ENCODE results near the gene NLGN1. TPM values are rescaled to one million over a fixed set of nuclear protein-coding genes. Genes with fewer than 3 reads are reported as not detected.

NLGN1 gene
- total RNA-seq, 1 experiment from 2014 or later = 3.2 TPM

GRCh38 chr3:174232658-174233429, 835.3 kb downstream of the NLGN1 start:
- Histone ChIP-seq H3K36me3 (no peaks in the 10 kb centered on the region), H3K27ac (no peak overlapping the region), H3K27me3 (replicated peaks) (no peaks in the 10 kb centered on the region), H3K4me3 (no peak overlapping the region), H3K9me3 (replicated peaks) (no peaks in the 10 kb centered on the region), H3K4me1 (replicated peaks) (no peaks in the 10 kb centered on the region)
- DNase-seq (ENCODE audit: low read depth in 1 of 2, low spot score in 2 of 2) = no peak

- H3K4me3 ChIP-seq = no peak overlapping the region
- no peaks in the 10 kb centered on the region for H3K27me3 ChIP-seq (replicated peaks)
- no peaks in the 10 kb centered on the region for H3K36me3 ChIP-seq
- no peaks in the 10 kb centered on the region for H3K4me1 ChIP-seq (replicated peaks)
- H3K9me3 ChIP-seq (replicated peaks) = no peaks in the 10 kb centered on the region
- H3K27ac ChIP-seq = no peak overlapping the region
- no peak for DNase-seq (ENCODE audit: low read depth in 1 of 2, low spot score in 2 of 2)
Measured at GRCh38 chr3:174233511-174233910, 836.0 kb downstream of the NLGN1 start.

GRCh38 chr3:174242311-174243041, 844.9 kb downstream of the NLGN1 start:
- no peak for DNase-seq (ENCODE audit: low read depth in 1 of 2, low spot score in 2 of 2)
- H3K4me3 ChIP-seq = no peak overlapping the region
- H3K9me3 ChIP-seq (replicated peaks) = no peaks in the 10 kb centered on the region
- no peaks in the 10 kb centered on the region for H3K36me3 ChIP-seq
- no peaks in the 10 kb centered on the region for H3K4me1 ChIP-seq (replicated peaks)
- H3K27ac ChIP-seq = no peak overlapping the region
- peaks cover 3% of the 10 kb centered on the region; the same call in 1 of the 2 replicates for H3K27me3 ChIP-seq (replicated peaks)

GRCh38 chr3:174243171-174243570, 845.6 kb downstream of the NLGN1 start:
- H3K36me3 ChIP-seq = no peaks in the 10 kb centered on the region
- H3K27me3 ChIP-seq (replicated peaks) = peaks cover 3% of the 10 kb centered on the region; the same call in 1 of the 2 replicates
- no peaks in the 10 kb centered on the region for H3K4me1 ChIP-seq (replicated peaks)
- H3K9me3 ChIP-seq (replicated peaks) = no peaks in the 10 kb centered on the region
- no peak overlapping the region for H3K4me3 ChIP-seq
- peak; percentile 34 to 40 for DNase-seq (ENCODE audit: low read depth in 1 of 2, low spot score in 2 of 2)
- no peak overlapping the region for H3K27ac ChIP-seq

- Histone ChIP-seq H3K4me3 (no peak overlapping the region), H3K9me3 (replicated peaks) (no peaks in the 10 kb centered on the region), H3K4me1 (replicated peaks) (no peaks in the 10 kb centered on the region), H3K27me3 (replicated peaks) (peaks cover 3% of the 10 kb centered on the region; the same call in 1 of the 2 replicates), H3K36me3 (no peaks in the 10 kb centered on the region), H3K27ac (no peak overlapping the region)
- no peak for DNase-seq (ENCODE audit: low read depth in 1 of 2, low spot score in 2 of 2)
Measured at GRCh38 chr3:174247687-174248152, 850.2 kb downstream of the NLGN1 start.

- Histone ChIP-seq H3K4me3 (no peak overlapping the region), H3K27ac (no peak overlapping the region), H3K4me1 (replicated peaks) (no peaks in the 10 kb centered on the region), H3K27me3 (replicated peaks) (no peaks in the 10 kb centered on the region), H3K36me3 (no peaks in the 10 kb centered on the region), H3K9me3 (replicated peaks) (no peaks in the 10 kb centered on the region)
- DNase-seq (ENCODE audit: low read depth in 1 of 2, low spot score in 2 of 2) = no peak
Measured at GRCh38 chr3:174251681-174252080, 854.1 kb downstream of the NLGN1 start.

- H3K9me3 ChIP-seq (replicated peaks) = no peaks in the 10 kb centered on the region
- no peaks in the 10 kb centered on the region for H3K4me1 ChIP-seq (replicated peaks)
- no peaks in the 10 kb centered on the region for H3K36me3 ChIP-seq
- DNase-seq (ENCODE audit: low read depth in 1 of 2, low spot score in 2 of 2) = no peak
- H3K4me3 ChIP-seq = no peak overlapping the region
- H3K27me3 ChIP-seq (replicated peaks) = no peaks in the 10 kb centered on the region
- H3K27ac ChIP-seq = no peak overlapping the region
Measured at GRCh38 chr3:174253196-174253823, 855.8 kb downstream of the NLGN1 start.

- no peaks in the 10 kb centered on the region for H3K4me1 ChIP-seq (replicated peaks)
- no peaks in the 10 kb centered on the region for H3K9me3 ChIP-seq (replicated peaks)
- no peak overlapping the region for H3K4me3 ChIP-seq
- no peak for DNase-seq (ENCODE audit: low read depth in 1 of 2, low spot score in 2 of 2)
- no peaks in the 10 kb centered on the region for H3K36me3 ChIP-seq
- no peaks in the 10 kb centered on the region for H3K27me3 ChIP-seq (replicated peaks)
- no peak overlapping the region for H3K27ac ChIP-seq
Measured at GRCh38 chr3:174253940-174254339, 856.4 kb downstream of the NLGN1 start.

- no peak for DNase-seq (ENCODE audit: low read depth in 1 of 2, low spot score in 2 of 2)
- H3K4me3 ChIP-seq = no peak overlapping the region
- no peak overlapping the region for H3K27ac ChIP-seq
- H3K36me3 ChIP-seq = no peaks in the 10 kb centered on the region
- H3K27me3 ChIP-seq (replicated peaks) = no peaks in the 10 kb centered on the region
- no peaks in the 10 kb centered on the region for H3K4me1 ChIP-seq (replicated peaks)
- no peaks in the 10 kb centered on the region for H3K9me3 ChIP-seq (replicated peaks)
Measured at GRCh38 chr3:174255454-174255853, 857.9 kb downstream of the NLGN1 start.

- no peaks in the 10 kb centered on the region for H3K4me1 ChIP-seq (replicated peaks)
- no peaks in the 10 kb centered on the region for H3K27me3 ChIP-seq (replicated peaks)
- no peak for DNase-seq (ENCODE audit: low read depth in 1 of 2, low spot score in 2 of 2)
- H3K9me3 ChIP-seq (replicated peaks) = no peaks in the 10 kb centered on the region
- H3K36me3 ChIP-seq = no peaks in the 10 kb centered on the region
- no peak overlapping the region for H3K27ac ChIP-seq
- no peak overlapping the region for H3K4me3 ChIP-seq
Measured at GRCh38 chr3:174266476-174266875, 868.9 kb downstream of the NLGN1 start.

GRCh38 chr3:174268061-174268460, 870.5 kb downstream of the NLGN1 start:
- no peak overlapping the region for H3K27ac ChIP-seq
- H3K27me3 ChIP-seq (replicated peaks) = no peaks in the 10 kb centered on the region
- H3K9me3 ChIP-seq (replicated peaks) = no peaks in the 10 kb centered on the region
- H3K4me3 ChIP-seq = no peak overlapping the region
- DNase-seq (ENCODE audit: low read depth in 1 of 2, low spot score in 2 of 2) = no peak
- H3K36me3 ChIP-seq = no peaks in the 10 kb centered on the region
- no peaks in the 10 kb centered on the region for H3K4me1 ChIP-seq (replicated peaks)

GRCh38 chr3:174268586-174268985, 871.0 kb downstream of the NLGN1 start:
- H3K36me3 ChIP-seq = no peaks in the 10 kb centered on the region
- no peak overlapping the region for H3K4me3 ChIP-seq
- H3K9me3 ChIP-seq (replicated peaks) = no peaks in the 10 kb centered on the region
- no peak overlapping the region for H3K27ac ChIP-seq
- H3K27me3 ChIP-seq (replicated peaks) = no peaks in the 10 kb centered on the region
- no peaks in the 10 kb centered on the region for H3K4me1 ChIP-seq (replicated peaks)
- DNase-seq (ENCODE audit: low read depth in 1 of 2, low spot score in 2 of 2) = no peak

GRCh38 chr3:174270841-174271240, 873.3 kb downstream of the NLGN1 start:
- Histone ChIP-seq H3K27me3 (replicated peaks) (no peaks in the 10 kb centered on the region), H3K9me3 (replicated peaks) (no peaks in the 10 kb centered on the region), H3K4me1 (replicated peaks) (no peaks in the 10 kb centered on the region), H3K36me3 (no peaks in the 10 kb centered on the region), H3K27ac (no peak overlapping the region), H3K4me3 (no peak overlapping the region)
- DNase-seq (ENCODE audit: low read depth in 1 of 2, low spot score in 2 of 2) = no peak

GRCh38 chr3:174275336-174275735, 877.8 kb downstream of the NLGN1 start:
- Histone ChIP-seq H3K27ac (no peak overlapping the region), H3K4me1 (replicated peaks) (no peaks in the 10 kb centered on the region), H3K9me3 (replicated peaks) (no peaks in the 10 kb centered on the region), H3K27me3 (replicated peaks) (no peaks in the 10 kb centered on the region), H3K4me3 (no peak overlapping the region), H3K36me3 (no peaks in the 10 kb centered on the region)
- no peak for DNase-seq (ENCODE audit: low read depth in 1 of 2, low spot score in 2 of 2)

All from SJSA1 (cell line).